Muscle layer of colon (tissue), 2 donors: ENCODE measurements around the gene CNIH2.
"Not testable (repeated sequence)": the region's sequence is repeated elsewhere in the genome, so short reads cannot be mapped to it uniquely, and the experiment has no call there.

Source experiments
- H3K27ac ChIP-seq: one replicate; pipeline ENCODE4 v1.7.0; 2013; ENCODE audit warnings: low read depth, mild to moderate bottlenecking, low read length, moderate library complexity
- H3K27me3 ChIP-seq, 2 donors: one replicate each; pipeline ENCODE4 v1.7.0; 2013; ENCODE audit warnings: low read length in 2 of 2, mild to moderate bottlenecking in 2 of 2; ENCODE audit not compliant: insufficient read depth in 2 of 2, control insufficient read depth in 1 of 2
- H3K36me3 ChIP-seq: one replicate; pipeline ENCODE4 v1.7.0; 2013; ENCODE audit warnings: mild to moderate bottlenecking, low read length; ENCODE audit not compliant: insufficient read depth
- H3K4me1 ChIP-seq: one replicate; pipeline ENCODE4 v1.7.0; 2013; ENCODE audit warnings: mild to moderate bottlenecking, low read length; ENCODE audit not compliant: insufficient read depth
- H3K4me3 ChIP-seq, 2 donors: one replicate each; pipeline ENCODE4 v1.7.0; 2013; ENCODE audit warnings: low read length in 2 of 2, low read depth in 1 of 2, mild to moderate bottlenecking in 1 of 2, moderate library complexity in 1 of 2
- H3K9ac ChIP-seq: one replicate; pipeline ENCODE4 v1.7.0; 2013; ENCODE audit warnings: low read length
- H3K9me3 ChIP-seq: one replicate; pipeline ENCODE4 v1.7.0; 2013; ENCODE audit warnings: mild to moderate bottlenecking, low read length
- donor health status: abdominal sarcoma.
- donor health status: Adenocarcinoma of cecum.

The CNIH2 gene

DNA sequence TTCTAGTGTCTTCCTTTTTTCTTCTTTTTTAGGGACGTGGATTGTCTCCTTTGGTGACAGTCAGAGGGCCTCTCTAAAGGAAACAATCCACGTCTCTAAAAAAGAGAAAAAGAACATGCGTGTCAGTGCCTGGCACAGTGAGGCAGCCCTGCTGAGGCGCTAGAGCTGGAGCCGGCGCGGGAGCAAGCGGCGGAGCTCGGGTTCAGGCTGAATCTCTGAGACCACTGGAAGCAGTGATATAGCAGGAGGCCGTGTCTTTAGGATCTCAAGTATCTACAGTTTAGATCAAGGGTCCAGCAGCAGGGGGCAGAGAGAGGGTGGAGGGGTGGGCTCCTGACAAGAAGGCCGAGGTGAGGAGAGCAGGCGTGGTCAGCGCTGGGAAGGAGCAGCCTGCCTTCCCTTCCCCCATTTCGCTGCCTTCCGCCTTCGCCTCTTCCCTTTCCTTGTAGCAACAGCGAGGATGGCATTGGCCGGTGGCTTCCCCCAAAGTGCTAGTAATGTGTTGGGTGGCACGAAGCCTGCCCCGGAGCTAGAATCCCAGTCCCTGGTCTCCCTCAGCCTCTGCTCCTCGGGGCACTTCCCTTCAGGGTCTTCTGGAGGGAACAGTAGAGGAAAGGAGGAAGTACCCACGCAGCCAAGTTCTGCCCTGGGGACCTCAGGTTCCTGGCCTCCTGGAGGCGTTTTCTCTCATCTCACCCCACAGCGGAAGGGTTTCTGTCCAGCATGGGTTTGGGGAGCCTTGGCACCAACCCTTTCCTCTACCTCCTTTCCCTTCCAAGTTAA is 37.8 kb upstream of the CNIH2 start:
- Histone ChIP-seq H3K9me3 (no peaks in the 10 kb centered on the region), H3K9ac (no peak overlapping the region), H3K27ac (no peak overlapping the region), H3K4me1 (no peaks in the 10 kb centered on the region), H3K36me3 (peaks cover 40% of the 10 kb centered on the region), H3K4me3 (no peak overlapping the region), H3K27me3 (no peaks in the 10 kb centered on the region)

- Histone ChIP-seq H3K9me3 (no peaks in the 10 kb centered on the region), H3K27me3 (no peaks in the 10 kb centered on the region), H3K36me3 (peaks cover 35% of the 10 kb centered on the region), H3K4me1 (no peaks in the 10 kb centered on the region), H3K27ac (no peak overlapping the region), H3K9ac (no peak overlapping the region), H3K4me3 (no peak overlapping the region)
These were observed 37.2 kb upstream of the CNIH2 start for GRCh38 chr11:66240781-66241136.

GRCh38 chr11:66242095-66242765 is 35.7 kb upstream of the CNIH2 start:
- Histone ChIP-seq H3K27me3 (no peaks in the 10 kb centered on the region), H3K4me1 (no peaks in the 10 kb centered on the region), H3K9ac (no peak overlapping the region), H3K9me3 (no peaks in the 10 kb centered on the region), H3K27ac (no peak overlapping the region), H3K36me3 (peaks cover 26% of the 10 kb centered on the region), H3K4me3 (no peak overlapping the region)

GRCh38 chr11:66243782-66244535 is 34.0 kb upstream of the CNIH2 start:
- H3K36me3 ChIP-seq = peaks cover 16% of the 10 kb centered on the region
- no peak overlapping the region for H3K9ac ChIP-seq
- no peaks in the 10 kb centered on the region for H3K4me1 ChIP-seq
- no peaks in the 10 kb centered on the region for H3K27me3 ChIP-seq
- H3K27ac ChIP-seq = no peak overlapping the region
- H3K9me3 ChIP-seq = no peaks in the 10 kb centered on the region
- H3K4me3 ChIP-seq = no peak overlapping the region

GRCh38 chr11:66247295-66247694 is 30.7 kb upstream of the CNIH2 start:
- Histone ChIP-seq H3K27me3 (no peaks in the 10 kb centered on the region), H3K4me1 (no peaks in the 10 kb centered on the region), H3K9ac (no peak overlapping the region), H3K27ac (no peak overlapping the region), H3K36me3 (no peaks in the 10 kb centered on the region), H3K9me3 (no peaks in the 10 kb centered on the region), H3K4me3 (no peak overlapping the region)

DNA sequence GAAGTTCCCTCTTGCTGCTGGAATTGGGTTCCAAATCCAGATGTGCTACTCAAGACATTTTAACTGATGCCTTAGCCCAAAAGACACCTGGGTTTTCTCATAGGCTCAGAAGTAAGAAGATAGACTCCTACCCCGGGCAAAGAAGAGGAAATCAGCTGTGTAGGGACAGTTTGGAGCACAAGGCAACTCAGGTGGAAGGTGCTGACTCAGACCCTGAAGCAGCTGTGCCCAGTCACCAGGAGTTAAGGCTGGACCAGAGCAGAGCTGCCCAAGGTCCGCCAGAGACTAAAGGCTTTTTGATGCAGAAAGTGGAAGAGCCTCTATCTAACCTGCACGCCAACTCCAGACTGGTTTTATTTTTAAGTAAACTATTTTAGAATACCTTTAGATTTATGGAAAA is 30.2 kb upstream of the CNIH2 start:
- Histone ChIP-seq H3K27me3 (no peaks in the 10 kb centered on the region), H3K27ac (no peak overlapping the region), H3K4me3 (no peak overlapping the region), H3K36me3 (no peaks in the 10 kb centered on the region), H3K4me1 (no peaks in the 10 kb centered on the region), H3K9ac (no peak overlapping the region), H3K9me3 (no peaks in the 10 kb centered on the region)

GRCh38 chr11:66248903-66249302 is 29.1 kb upstream of the CNIH2 start:
- no peaks in the 10 kb centered on the region for H3K4me1 ChIP-seq
- no peaks in the 10 kb centered on the region for H3K27me3 ChIP-seq
- H3K9ac ChIP-seq = no peak overlapping the region
- H3K9me3 ChIP-seq = no peaks in the 10 kb centered on the region
- H3K36me3 ChIP-seq = no peaks in the 10 kb centered on the region
- H3K27ac ChIP-seq = no peak overlapping the region
- H3K4me3 ChIP-seq = no peak overlapping the region

- no peak overlapping the region for H3K9ac ChIP-seq
- H3K36me3 ChIP-seq = no peaks in the 10 kb centered on the region
- H3K9me3 ChIP-seq = no peaks in the 10 kb centered on the region
- H3K27me3 ChIP-seq = no peaks in the 10 kb centered on the region
- H3K27ac ChIP-seq = no peak overlapping the region
- H3K4me1 ChIP-seq = peaks cover 6% of the 10 kb centered on the region
- H3K4me3 ChIP-seq = no peak overlapping the region
These were observed 26.2 kb upstream of the CNIH2 start for GRCh38 chr11:66251809-66252208.

DNA sequence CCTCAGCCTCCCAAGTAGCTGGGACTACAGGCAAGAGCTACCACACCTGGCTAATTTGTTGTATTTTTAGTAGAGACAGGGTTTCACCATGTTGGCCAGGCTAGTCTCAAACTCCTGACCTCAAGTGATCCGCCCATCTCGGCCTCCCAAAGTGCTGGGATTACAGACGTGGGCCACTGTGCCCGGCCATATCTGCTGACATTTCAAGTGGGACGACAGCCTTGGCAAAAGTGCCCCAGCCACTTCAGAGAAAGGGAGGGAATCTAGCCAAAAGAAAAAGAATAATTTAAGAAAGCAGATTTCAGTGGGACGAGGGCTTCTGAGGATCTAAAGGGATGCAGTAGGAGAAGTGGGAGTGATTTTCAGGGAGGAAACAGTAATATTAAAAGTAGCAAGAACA is 24.9 kb upstream of the CNIH2 start:
- H3K36me3 ChIP-seq, H3K27me3 ChIP-seq, H3K4me3 ChIP-seq, H3K27ac ChIP-seq, H3K4me1 ChIP-seq, H3K9ac ChIP-seq, H3K9me3 ChIP-seq: not testable (repeated sequence)

DNA sequence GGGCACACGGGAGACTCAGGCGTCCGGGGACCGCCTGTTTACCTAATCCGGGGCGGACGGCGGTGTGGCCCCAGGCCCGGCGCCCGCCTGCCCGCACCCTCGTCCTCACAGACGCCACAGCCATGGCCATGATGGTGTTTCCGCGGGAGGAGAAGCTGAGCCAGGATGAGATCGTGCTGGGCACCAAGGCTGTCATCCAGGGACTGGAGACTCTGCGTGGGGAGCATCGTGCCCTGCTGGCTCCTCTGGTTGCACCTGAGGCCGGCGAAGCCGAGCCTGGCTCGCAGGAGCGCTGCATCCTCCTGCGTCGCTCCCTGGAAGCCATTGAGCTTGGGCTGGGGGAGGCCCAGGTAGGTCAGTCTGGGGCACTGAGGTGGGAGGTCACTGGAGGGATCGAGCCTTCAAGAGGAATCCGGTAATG is 19.5 kb upstream of the CNIH2 start:
- peak overlapping the region; percentile 86 for H3K27ac ChIP-seq
- H3K4me1 ChIP-seq = peaks cover 10% of the 10 kb centered on the region
- peak overlapping the region; percentile 68 for H3K9ac ChIP-seq
- H3K4me3 ChIP-seq = peak overlapping the region; percentile 91 to 92
- no peaks in the 10 kb centered on the region for H3K9me3 ChIP-seq
- H3K27me3 ChIP-seq = no peaks in the 10 kb centered on the region
- H3K36me3 ChIP-seq = peaks cover 38% of the 10 kb centered on the region

DNA sequence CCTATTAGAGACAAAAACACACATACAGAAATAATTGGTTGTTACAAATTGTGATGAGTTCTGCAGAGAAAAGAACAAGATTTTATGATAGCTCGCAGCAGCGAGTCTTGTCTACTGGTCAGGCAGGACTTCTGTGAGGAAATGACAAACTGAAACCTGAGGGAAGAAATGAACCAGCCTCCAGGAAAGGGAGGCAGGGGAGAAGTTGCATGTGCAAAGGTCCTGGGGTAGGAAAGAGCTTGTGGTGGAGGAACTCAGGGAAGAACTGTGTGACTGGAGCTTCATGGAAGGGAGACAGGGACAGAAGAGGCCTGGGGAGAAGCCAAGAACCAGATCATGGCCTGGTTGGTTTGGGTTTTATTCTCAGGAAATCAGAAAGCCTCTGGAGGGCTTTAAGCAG is 18.8 kb upstream of the CNIH2 start:
- H3K4me3 ChIP-seq = no peak overlapping the region
- H3K9ac ChIP-seq = no peak overlapping the region
- H3K4me1 ChIP-seq = peaks cover 10% of the 10 kb centered on the region
- no peak overlapping the region for H3K27ac ChIP-seq
- H3K9me3 ChIP-seq = no peaks in the 10 kb centered on the region
- peaks cover 42% of the 10 kb centered on the region for H3K36me3 ChIP-seq
- H3K27me3 ChIP-seq = no peaks in the 10 kb centered on the region
